ENCODE measurements around the gene C17orf113. TPM values are rescaled to one million over a fixed set of nuclear protein-coding genes. Genes with fewer than 3 reads are reported as not detected.

The C17orf113 gene
- total RNA-seq, 2 donors from 2014 or later, result 1.7 to 2.9 TPM

GRCh38 chr17:42000413-42001133 lies 49.8 kb downstream of the C17orf113 start:
- Histone ChIP-seq H3K4me1 (ENCODE audit: control insufficient read depth, insufficient read depth, low read length) (no peaks in the 10 kb centered on the region), H3K9ac (ENCODE audit: extremely low read depth, low read length, poor library complexity, severe bottlenecking) (no peak overlapping the region), H3K27me3 (ENCODE audit: control insufficient read depth, insufficient read depth, low read length, poor library complexity, severe bottlenecking) (no peaks in the 10 kb centered on the region), H3K27ac (ENCODE audit: low read depth, low read length) (no peak overlapping the region), H3K36me3 (ENCODE audit: control insufficient read depth, insufficient read depth, low read length) (peaks cover 82% of the 10 kb centered on the region), H3K4me3 (ENCODE audit: low read length) (no peak overlapping the region), H3K9me3 (ENCODE audit: control insufficient read depth, low read length) (no peaks in the 10 kb centered on the region)
- DNase-seq, result no peak
- H3K9me3 Mint-ChIP-seq, result no peaks in the 10 kb centered on the region
- no peak overlapping the region for H3K4me3 Mint-ChIP-seq
- peaks cover 56% of the 10 kb centered on the region for H3K36me3 Mint-ChIP-seq (ENCODE audit: low read depth)
- peak overlapping the region; percentile 30 for H3K27ac Mint-ChIP-seq
- H3K4me1 Mint-ChIP-seq, result no peaks in the 10 kb centered on the region
- TF ChIP-seq, protein P1, sequence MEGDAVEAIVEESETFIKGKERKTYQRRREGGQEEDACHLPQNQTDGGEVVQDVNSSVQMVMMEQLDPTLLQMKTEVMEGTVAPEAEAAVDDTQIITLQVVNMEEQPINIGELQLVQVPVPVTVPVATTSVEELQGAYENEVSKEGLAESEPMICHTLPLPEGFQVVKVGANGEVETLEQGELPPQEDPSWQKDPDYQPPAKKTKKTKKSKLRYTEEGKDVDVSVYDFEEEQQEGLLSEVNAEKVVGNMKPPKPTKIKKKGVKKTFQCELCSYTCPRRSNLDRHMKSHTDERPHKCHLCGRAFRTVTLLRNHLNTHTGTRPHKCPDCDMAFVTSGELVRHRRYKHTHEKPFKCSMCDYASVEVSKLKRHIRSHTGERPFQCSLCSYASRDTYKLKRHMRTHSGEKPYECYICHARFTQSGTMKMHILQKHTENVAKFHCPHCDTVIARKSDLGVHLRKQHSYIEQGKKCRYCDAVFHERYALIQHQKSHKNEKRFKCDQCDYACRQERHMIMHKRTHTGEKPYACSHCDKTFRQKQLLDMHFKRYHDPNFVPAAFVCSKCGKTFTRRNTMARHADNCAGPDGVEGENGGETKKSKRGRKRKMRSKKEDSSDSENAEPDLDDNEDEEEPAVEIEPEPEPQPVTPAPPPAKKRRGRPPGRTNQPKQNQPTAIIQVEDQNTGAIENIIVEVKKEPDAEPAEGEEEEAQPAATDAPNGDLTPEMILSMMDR (conservative IDR thresholded peaks at IDR 0.05), result no peak
- no peaks in the 10 kb centered on the region for H3K27me3 Mint-ChIP-seq (ENCODE audit: insufficient read depth)
- WGBS, 2 experiments (ENCODE audit: insufficient coverage in 1 of 2, insufficient read length in 1 of 2), result 94 to 96% methylated on average over 2 to 3 of the region's 3 CpGs

DNA sequence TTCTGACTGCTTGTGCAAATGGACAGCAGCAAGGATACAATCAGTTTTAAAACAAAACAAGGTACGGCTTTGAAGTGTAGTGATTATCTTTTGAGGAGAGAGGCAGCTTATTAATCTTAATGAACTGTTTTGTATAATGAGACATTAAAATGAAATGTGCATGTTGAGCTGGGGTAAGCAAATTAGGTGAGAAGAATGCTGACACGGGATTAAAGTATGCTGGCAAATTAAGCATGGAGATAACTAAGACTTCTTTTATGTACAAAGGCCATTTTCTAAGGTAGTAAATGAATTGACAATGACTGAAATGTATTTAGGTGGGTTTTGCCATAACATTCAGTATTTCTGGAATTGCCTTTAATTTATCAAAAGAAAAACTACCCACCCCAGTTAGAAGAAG lies 51.9 kb downstream of the C17orf113 start:
- Mint-ChIP-seq H3K4me1 (no peaks in the 10 kb centered on the region), H3K27ac (no peak overlapping the region), H3K36me3 (ENCODE audit: low read depth) (peaks cover 71% of the 10 kb centered on the region), H3K9me3 (no peaks in the 10 kb centered on the region), H3K4me3 (no peak overlapping the region), H3K27me3 (ENCODE audit: insufficient read depth) (no peaks in the 10 kb centered on the region)
- 45 to 50% methylated on average over 2 of the region's 2 CpGs for WGBS, 2 experiments (ENCODE audit: insufficient coverage in 1 of 2, insufficient read length in 1 of 2)
- no peak overlapping the region for H3K4me3 ChIP-seq (ENCODE audit: low read length)
- TF ChIP-seq, protein P1 (conservative IDR thresholded peaks at IDR 0.05), result no peak
- no peaks in the 10 kb centered on the region for H3K27me3 ChIP-seq (ENCODE audit: control insufficient read depth, insufficient read depth, low read length, poor library complexity, severe bottlenecking)
- H3K4me1 ChIP-seq (ENCODE audit: control insufficient read depth, insufficient read depth, low read length), result no peaks in the 10 kb centered on the region
- no peak for DNase-seq
- no peaks in the 10 kb centered on the region for H3K9me3 ChIP-seq (ENCODE audit: control insufficient read depth, low read length)
- H3K36me3 ChIP-seq (ENCODE audit: control insufficient read depth, insufficient read depth, low read length), result peaks cover 91% of the 10 kb centered on the region
- H3K27ac ChIP-seq (ENCODE audit: low read depth, low read length), result no peak overlapping the region
- no peak overlapping the region for H3K9ac ChIP-seq (ENCODE audit: extremely low read depth, low read length, poor library complexity, severe bottlenecking)

DNA sequence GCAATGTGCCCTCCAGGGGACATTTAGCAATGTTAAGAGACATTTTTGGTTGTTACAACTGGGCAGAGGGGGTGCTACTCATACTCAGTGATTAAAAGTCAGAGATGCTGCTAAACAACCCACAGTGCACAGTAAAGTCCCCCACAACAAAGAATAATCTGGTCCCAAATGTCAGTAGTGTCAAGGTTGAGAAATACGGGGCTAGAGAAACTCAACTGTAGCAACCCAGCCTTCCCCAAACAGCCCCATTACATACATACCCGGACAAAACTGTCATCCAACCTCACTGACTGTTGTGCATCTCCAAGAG lies 53.6 kb downstream of the C17orf113 start:
- WGBS, 2 experiments (ENCODE audit: insufficient coverage in 1 of 2, insufficient read length in 1 of 2), result 97 to 100% methylated on average over 2 of the region's 2 CpGs
- Histone ChIP-seq H3K9ac (ENCODE audit: extremely low read depth, low read length, poor library complexity, severe bottlenecking) (no peak overlapping the region), H3K36me3 (ENCODE audit: control insufficient read depth, insufficient read depth, low read length) (peaks cover 87% of the 10 kb centered on the region), H3K27me3 (ENCODE audit: control insufficient read depth, insufficient read depth, low read length, poor library complexity, severe bottlenecking) (no peaks in the 10 kb centered on the region), H3K9me3 (ENCODE audit: control insufficient read depth, low read length) (no peaks in the 10 kb centered on the region), H3K4me1 (ENCODE audit: control insufficient read depth, insufficient read depth, low read length) (no peaks in the 10 kb centered on the region), H3K4me3 (ENCODE audit: low read length) (no peak overlapping the region), H3K27ac (ENCODE audit: low read depth, low read length) (no peak overlapping the region)
- peak overlapping the region; percentile 56 for H3K27ac Mint-ChIP-seq
- no peaks in the 10 kb centered on the region for H3K4me1 Mint-ChIP-seq
- H3K36me3 Mint-ChIP-seq (ENCODE audit: low read depth), result peaks cover 78% of the 10 kb centered on the region
- TF ChIP-seq, protein P1 (conservative IDR thresholded peaks at IDR 0.05), result no peak
- H3K27me3 Mint-ChIP-seq (ENCODE audit: insufficient read depth), result no peaks in the 10 kb centered on the region
- H3K9me3 Mint-ChIP-seq, result no peaks in the 10 kb centered on the region
- H3K4me3 Mint-ChIP-seq, result no peak overlapping the region
- no peak for DNase-seq

Data from endodermal cell (in vitro differentiated cells).